NCI-H2171 (cell line): ENCODE results near the gene RIN2.
"Not testable (repeated sequence)": the region's sequence is repeated elsewhere in the genome, so short reads cannot be mapped to it uniquely, and the experiment has no call there.

ENCODE experiments used
- DNase-seq: peaks from one replicate; lab custom pipeline; 2025; lab: John Stamatoyannopoulos, UW

Gene RIN2

DNA sequence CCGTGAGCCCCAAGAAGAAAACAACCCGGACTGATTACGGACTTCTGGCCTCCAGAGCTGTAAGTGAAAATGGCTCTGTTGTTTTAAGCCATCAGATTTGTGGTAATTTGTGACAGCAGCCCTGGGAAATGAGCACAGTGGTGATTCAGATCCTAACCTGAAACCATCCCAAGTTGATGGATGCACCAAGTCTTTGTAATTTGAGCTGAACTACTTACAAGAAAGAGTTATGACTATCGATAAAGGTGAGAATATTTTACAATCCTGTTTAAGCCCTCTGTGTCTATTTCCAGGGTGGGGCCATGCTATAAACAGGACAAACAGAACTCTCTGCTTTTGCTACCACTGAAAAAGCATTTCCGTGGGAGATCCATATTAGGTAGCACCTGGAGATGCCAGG, 19.1 kb upstream of the RIN2 start:
- DNase-seq: no peak

- DNase-seq: no peak
These were observed 18.7 kb upstream of the RIN2 start for GRCh38 chr20:19739351-19739750.

DNA sequence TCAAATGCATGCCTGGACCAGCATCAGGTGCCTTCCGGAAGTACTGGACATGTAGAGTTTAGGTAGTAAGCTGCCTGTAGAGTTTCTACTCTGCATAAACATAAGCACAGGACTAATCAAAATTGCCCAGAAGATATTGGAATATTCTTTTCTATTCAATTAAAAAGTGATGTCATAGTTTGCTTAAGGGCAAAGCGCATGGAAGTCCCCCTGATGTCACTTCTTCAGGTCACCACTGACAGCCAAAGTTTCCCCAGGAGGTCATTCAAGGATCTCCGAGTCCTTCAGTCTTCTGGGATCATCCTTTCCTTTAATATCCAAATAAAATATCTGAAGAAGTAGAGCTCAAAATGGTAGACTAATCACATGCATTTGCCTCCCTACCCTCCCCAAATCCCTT, 17.5 kb upstream of the RIN2 start:
- DNase-seq: no peak

GRCh38 chr20:19741924-19742323, 16.1 kb upstream of the RIN2 start:
- no peak for DNase-seq

- no peak for DNase-seq
These were observed 15.0 kb upstream of the RIN2 start for GRCh38 chr20:19742974-19743639.

DNA sequence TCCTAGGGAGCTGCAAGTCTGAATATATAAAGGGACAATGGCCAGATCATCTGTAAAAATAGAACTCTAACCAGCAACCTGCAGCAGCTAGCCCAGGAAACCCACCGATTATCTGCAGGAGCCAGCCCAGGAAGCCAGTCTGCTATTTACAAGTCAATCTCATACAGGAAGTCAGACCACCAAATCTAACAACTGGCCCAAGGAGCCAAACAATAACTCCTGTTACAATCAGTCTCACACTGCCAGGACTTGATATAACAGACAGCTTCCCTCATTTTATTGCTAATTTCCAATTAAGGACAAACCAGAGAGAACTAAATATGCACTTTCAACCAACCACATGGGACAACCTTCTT, 14.4 kb upstream of the RIN2 start:
- DNase-seq: no peak

DNA sequence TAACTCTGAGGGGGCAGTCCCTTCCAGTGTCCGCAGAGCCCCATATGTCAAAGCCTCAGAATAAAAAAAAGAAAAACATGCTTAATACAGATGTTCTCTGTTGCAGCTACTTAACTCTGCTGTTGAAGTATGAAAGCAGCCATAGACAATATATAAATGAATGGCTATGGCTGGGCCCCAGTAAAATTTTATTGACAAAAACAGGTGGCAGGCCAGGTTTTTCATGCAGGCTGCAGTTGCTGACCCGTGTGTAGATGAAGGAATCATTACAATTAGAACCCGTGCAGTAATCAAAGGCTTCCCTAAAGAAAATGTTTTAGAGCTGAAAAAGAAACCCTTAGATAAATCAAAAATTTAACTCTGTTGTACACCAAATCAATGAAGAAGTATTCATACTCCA, 13.0 kb upstream of the RIN2 start:
- DNase-seq: no peak

GRCh38 chr20:19745584-19745983, 12.5 kb upstream of the RIN2 start:
- no peak for DNase-seq

- no peak for DNase-seq
These were observed 11.7 kb upstream of the RIN2 start for GRCh38 chr20:19746396-19746795.

- DNase-seq: no peak
These were observed 10.2 kb upstream of the RIN2 start for GRCh38 chr20:19747903-19748302.

- no peak for DNase-seq
These were observed 9.4 kb upstream of the RIN2 start for GRCh38 chr20:19748681-19749080.

GRCh38 chr20:19749618-19750071, 8.4 kb upstream of the RIN2 start:
- no peak for DNase-seq

DNA sequence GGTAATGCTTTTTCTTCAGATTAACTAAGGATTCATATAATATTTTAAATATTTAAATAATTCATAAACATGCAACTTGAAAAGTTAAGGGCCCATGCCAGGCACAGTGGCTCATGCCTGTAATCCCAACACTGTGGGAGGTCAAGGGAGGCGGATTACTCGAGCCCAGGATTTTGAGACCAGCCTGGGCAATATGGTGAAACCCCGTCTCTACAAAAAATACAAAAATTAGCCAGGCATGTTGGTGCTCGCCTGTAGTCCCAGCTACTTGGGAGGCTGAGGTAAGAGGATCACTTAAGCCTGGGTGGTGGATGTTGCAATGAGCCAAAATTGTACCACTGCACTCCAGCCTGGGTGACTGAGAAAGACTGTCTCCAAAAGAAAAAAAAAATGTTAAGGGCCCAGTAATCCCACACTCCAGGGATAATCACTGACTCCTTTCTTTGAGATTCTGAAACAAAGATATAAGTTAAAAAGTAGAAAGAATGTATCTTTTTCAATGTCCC, 7.9 kb upstream of the RIN2 start:
- DNase-seq: peak; percentile 35

GRCh38 chr20:19750907-19751636, 7.0 kb upstream of the RIN2 start:
- DNase-seq: no peak

GRCh38 chr20:19754201-19754600, 3.9 kb upstream of the RIN2 start:
- DNase-seq: not testable (repeated sequence)

- peak; percentile 59 for DNase-seq
These were observed 1.1 kb upstream of the RIN2 start for GRCh38 chr20:19756761-19757486.

- no peak for DNase-seq
These were observed 448 bp upstream of the RIN2 start for GRCh38 chr20:19757487-19758132.

GRCh38 chr20:19758501-19759331, 658 bp downstream of the RIN2 start:
- peak; percentile 93 for DNase-seq

- DNase-seq: no peak
These were observed 2.3 kb downstream of the RIN2 start for GRCh38 chr20:19760371-19760721.

GRCh38 chr20:19761326-19761725, 3.3 kb downstream of the RIN2 start:
- no peak for DNase-seq

- DNase-seq: no peak
These were observed 3.8 kb downstream of the RIN2 start for GRCh38 chr20:19761841-19762240.

DNA sequence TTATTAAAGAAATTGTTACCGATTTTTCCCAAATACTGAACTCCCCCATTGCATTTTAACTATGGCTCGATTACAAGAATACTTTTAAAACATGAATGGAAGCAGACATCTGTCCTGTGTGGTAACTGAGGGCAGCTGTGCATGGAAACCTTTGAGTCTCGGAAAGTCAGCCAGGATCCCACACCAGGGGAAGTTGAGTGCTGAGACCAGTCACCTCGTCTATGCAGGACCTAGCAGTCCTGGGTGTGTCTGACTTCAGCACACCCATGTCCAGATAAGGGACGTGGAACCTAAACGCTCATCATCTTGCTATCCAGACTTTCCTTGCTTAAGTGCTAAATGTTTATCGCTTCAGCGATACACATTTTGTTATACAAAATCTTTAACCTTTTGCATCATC, 6.1 kb downstream of the RIN2 start:
- no peak for DNase-seq
